ENCODE results near the gene LMAN2.
A peak's percentile ranks its signal among the peaks of the same experiment; 100 is the strongest.
"Not testable (repeated sequence)": the region's sequence is repeated elsewhere in the genome, so short reads cannot be mapped to it uniquely, and the experiment has no call there.

Gene LMAN2

GRCh38 chr5:177378884-177379883 is 27.7 kb upstream of the LMAN2 start:
- DNase-seq (ENCODE audit: low spot score) = no peak

- DNase-seq (ENCODE audit: low spot score) = no peak
Measured at GRCh38 chr5:177377851-177378776, 26.6 kb upstream of the LMAN2 start.

- DNase-seq (ENCODE audit: low spot score) = no peak
Measured at GRCh38 chr5:177376107-177376506, 24.6 kb upstream of the LMAN2 start.

GRCh38 chr5:177375516-177375915 is 24.0 kb upstream of the LMAN2 start:
- not testable (repeated sequence) for DNase-seq (ENCODE audit: low spot score)

- no peak for DNase-seq (ENCODE audit: low spot score)
Measured at GRCh38 chr5:177374211-177374610, 22.7 kb upstream of the LMAN2 start.

- DNase-seq (ENCODE audit: low spot score) = no peak
Measured at GRCh38 chr5:177373806-177374205, 22.3 kb upstream of the LMAN2 start.

GRCh38 chr5:177372910-177373309 is 21.4 kb upstream of the LMAN2 start:
- no peak for DNase-seq (ENCODE audit: low spot score)

GRCh38 chr5:177372034-177372896 is 20.8 kb upstream of the LMAN2 start:
- no peak for DNase-seq (ENCODE audit: low spot score)

- DNase-seq (ENCODE audit: low spot score) = no peak
Measured at GRCh38 chr5:177371120-177372033, 19.9 kb upstream of the LMAN2 start.

- DNase-seq (ENCODE audit: low spot score) = no peak
Measured at GRCh38 chr5:177370488-177371119, 19.1 kb upstream of the LMAN2 start.

- DNase-seq (ENCODE audit: low spot score) = no peak
Measured at GRCh38 chr5:177369645-177370440, 18.4 kb upstream of the LMAN2 start.

- DNase-seq (ENCODE audit: low spot score) = peak; percentile 65
Measured at GRCh38 chr5:177368869-177369644, 17.6 kb upstream of the LMAN2 start.

GRCh38 chr5:177367981-177368868 is 16.8 kb upstream of the LMAN2 start:
- DNase-seq (ENCODE audit: low spot score) = no peak

GRCh38 chr5:177367323-177367848 is 15.9 kb upstream of the LMAN2 start:
- no peak for DNase-seq (ENCODE audit: low spot score)

GRCh38 chr5:177366528-177367322 is 15.3 kb upstream of the LMAN2 start:
- no peak for DNase-seq (ENCODE audit: low spot score)

- no peak for DNase-seq (ENCODE audit: low spot score)
Measured at GRCh38 chr5:177365845-177366527, 14.5 kb upstream of the LMAN2 start.

Data from D341Med (cell line).